IMR-90 (cell line): ENCODE measurements around the gene MET.

Experiments
- RAD21 ChIP-seq: IDR thresholded peaks from 2 replicates; pipeline ENCODE4 v1.6.1; 2012; ENCODE audit warnings: low read length, improper control_type of control experiment
- TF ChIP-seq, protein P1 (sequence below): fragments of 150-350 bp; IDR thresholded peaks from 2 replicates; pipeline ENCODE4 v1.6.1; 2016; ENCODE audit warnings: low read depth, mild to moderate bottlenecking, low read length, moderate library complexity, borderline replicate concordance
- TF ChIP-seq, protein P2 (sequence below): conservative IDR thresholded peaks from 2 replicates; pipeline ENCODE4 v1.5.1; 2012; ENCODE audit warnings: mild to moderate bottlenecking, low read depth, low read length, improper control_type of control experiment

DNA sequence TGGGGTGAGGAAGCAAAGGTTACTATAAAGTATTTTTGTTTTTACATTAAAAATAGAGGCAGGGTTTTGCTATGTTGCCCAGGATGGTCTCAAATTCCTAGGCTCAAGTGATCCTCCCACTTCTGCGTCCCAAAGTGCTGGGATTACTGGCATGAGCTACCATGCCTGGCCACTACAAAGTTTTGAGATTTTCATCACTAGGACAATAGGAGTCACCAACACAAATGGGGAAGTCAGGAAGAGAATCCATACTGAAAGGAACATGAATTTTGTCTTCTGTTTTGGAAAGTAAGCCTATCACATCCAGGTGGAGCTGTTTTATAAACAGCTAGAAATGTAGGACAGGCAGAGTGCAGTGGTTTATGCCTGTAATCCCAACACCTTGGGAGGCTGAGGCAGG is 170.4 kb downstream of the MET start:
- TF ChIP-seq, protein P1, sequence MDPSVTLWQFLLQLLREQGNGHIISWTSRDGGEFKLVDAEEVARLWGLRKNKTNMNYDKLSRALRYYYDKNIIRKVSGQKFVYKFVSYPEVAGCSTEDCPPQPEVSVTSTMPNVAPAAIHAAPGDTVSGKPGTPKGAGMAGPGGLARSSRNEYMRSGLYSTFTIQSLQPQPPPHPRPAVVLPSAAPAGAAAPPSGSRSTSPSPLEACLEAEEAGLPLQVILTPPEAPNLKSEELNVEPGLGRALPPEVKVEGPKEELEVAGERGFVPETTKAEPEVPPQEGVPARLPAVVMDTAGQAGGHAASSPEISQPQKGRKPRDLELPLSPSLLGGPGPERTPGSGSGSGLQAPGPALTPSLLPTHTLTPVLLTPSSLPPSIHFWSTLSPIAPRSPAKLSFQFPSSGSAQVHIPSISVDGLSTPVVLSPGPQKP, result no peak
- TF ChIP-seq, protein P2, sequence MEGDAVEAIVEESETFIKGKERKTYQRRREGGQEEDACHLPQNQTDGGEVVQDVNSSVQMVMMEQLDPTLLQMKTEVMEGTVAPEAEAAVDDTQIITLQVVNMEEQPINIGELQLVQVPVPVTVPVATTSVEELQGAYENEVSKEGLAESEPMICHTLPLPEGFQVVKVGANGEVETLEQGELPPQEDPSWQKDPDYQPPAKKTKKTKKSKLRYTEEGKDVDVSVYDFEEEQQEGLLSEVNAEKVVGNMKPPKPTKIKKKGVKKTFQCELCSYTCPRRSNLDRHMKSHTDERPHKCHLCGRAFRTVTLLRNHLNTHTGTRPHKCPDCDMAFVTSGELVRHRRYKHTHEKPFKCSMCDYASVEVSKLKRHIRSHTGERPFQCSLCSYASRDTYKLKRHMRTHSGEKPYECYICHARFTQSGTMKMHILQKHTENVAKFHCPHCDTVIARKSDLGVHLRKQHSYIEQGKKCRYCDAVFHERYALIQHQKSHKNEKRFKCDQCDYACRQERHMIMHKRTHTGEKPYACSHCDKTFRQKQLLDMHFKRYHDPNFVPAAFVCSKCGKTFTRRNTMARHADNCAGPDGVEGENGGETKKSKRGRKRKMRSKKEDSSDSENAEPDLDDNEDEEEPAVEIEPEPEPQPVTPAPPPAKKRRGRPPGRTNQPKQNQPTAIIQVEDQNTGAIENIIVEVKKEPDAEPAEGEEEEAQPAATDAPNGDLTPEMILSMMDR, result no peak
- TF ChIP-seq RAD21, result no peak
